Sciatic nerve (tissue), 2 donors: ENCODE results near the gene STKLD1. TPM values are rescaled to one million over a fixed set of nuclear protein-coding genes. Genes with fewer than 3 reads are reported as not detected.
A peak's percentile ranks its signal among the peaks of the same experiment; 100 is the strongest.

Source experiments
- ATAC-seq: fragments of 200-7000 bp; cut with Tn5 transposase; one replicate; pipeline ENCODE4 v1.9.1; 2020; ENCODE audit warnings: mild to moderate bottlenecking, moderate library complexity
- DNase-seq: peaks from one replicate; pipeline ENCODE4 v3.0.0-alpha.2; 2020; ENCODE audit warnings: low spot score
- intact Hi-C: fragments of 100-400 bp; cut with DNase I; formaldehyde crosslinking; loops from one replicate; pipeline ENCODE4 v1.14.2; 2022
- total RNA-seq: library from RNA; stranded (reverse); fragmentation: NEBNext Ultra II Directional; extraction: Animal tissue kit (Norgen Biotek cat#: 25700); gene quantifications from one replicate; pipeline ENCODE4 v1.2.1, GENCODE V29; 2021
- donor health status: DM: no; HTN: no; CAD: no.
- donor health status: DM: no; HTN: no; CAD: no.

Gene STKLD1
- total RNA-seq, 1 donor from 2014 or later: 2.6 TPM

- ATAC-seq: no peak
- no peak for DNase-seq
- intact Hi-C loops: no loop called here
Observed at GRCh38 chr9:133400292-133400691, 24.1 kb downstream of the STKLD1 start.

- ATAC-seq (no peak), DNase-seq (no peak)
- intact Hi-C loops: no loop called here
Observed at GRCh38 chr9:133401588-133401987, 25.4 kb downstream of the STKLD1 start.

GRCh38 chr9:133402689-133403088 is 26.5 kb downstream of the STKLD1 start:
- intact Hi-C loops: no loop called here
- no peak for DNase-seq
- ATAC-seq: no peak

- DNase-seq (no peak), ATAC-seq (no peak)
- intact Hi-C loops: no loop called here
Observed at GRCh38 chr9:133403766-133404453, 27.7 kb downstream of the STKLD1 start.

- no peak for DNase-seq
- no peak for ATAC-seq
- intact Hi-C loops: no loop called here
Observed at GRCh38 chr9:133404454-133405002, 28.4 kb downstream of the STKLD1 start.

- no peak for ATAC-seq
Observed at GRCh38 chr9:133405508-133406438, 29.6 kb downstream of the STKLD1 start.

GRCh38 chr9:133406480-133407307 is 30.5 kb downstream of the STKLD1 start:
- DNase-seq (peak; percentile 84), ATAC-seq (peak; percentile 84)
- intact Hi-C loops: no loop called here

More at GRCh38 chr9:133405508-133406438, 29.6 kb downstream of the STKLD1 start:
- no peak for DNase-seq
- intact Hi-C loops: no loop called here

GRCh38 chr9:133408042-133408441 is 31.9 kb downstream of the STKLD1 start:
- ATAC-seq (no peak), DNase-seq (no peak)
- intact Hi-C loops: no loop called here

GRCh38 chr9:133415170-133415569 is 39.0 kb downstream of the STKLD1 start:
- ATAC-seq: no peak
- intact Hi-C loops: no loop called here
- no peak for DNase-seq

- ATAC-seq (peak; percentile 96), DNase-seq (peak; percentile 85)
- intact Hi-C loops: no loop called here
Observed at GRCh38 chr9:133417541-133418461, 41.6 kb downstream of the STKLD1 start, which contains the start of gene REXO4. Gene REXO4 (minus strand): TSS chr9:133418010. CDS start chr9:133417844, 166 bp downstream.

- ATAC-seq (no peak), DNase-seq (no peak)
- intact Hi-C loops: no loop called here
Observed at GRCh38 chr9:133419005-133419404, 42.8 kb downstream of the STKLD1 start.

GRCh38 chr9:133420392-133420827 is 44.2 kb downstream of the STKLD1 start:
- intact Hi-C loops: no loop called here
- DNase-seq: no peak
- ATAC-seq: no peak

GRCh38 chr9:133421615-133422542 is 45.7 kb downstream of the STKLD1 start, which contains the start of gene ADAMTS13:
Gene ADAMTS13 (plus strand): TSS chr9:133422367. CDS start chr9:133422444, 77 bp downstream.
- intact Hi-C loops: no loop called here
- ATAC-seq: no peak
- DNase-seq: no peak

GRCh38 chr9:133423216-133423615 is 47.0 kb downstream of the STKLD1 start:
- ATAC-seq (no peak), DNase-seq (no peak)
- intact Hi-C loops: no loop called here

GRCh38 chr9:133424187-133424586 is 48.0 kb downstream of the STKLD1 start:
- intact Hi-C loops: no loop called here
- ATAC-seq: no peak
- no peak for DNase-seq

- ATAC-seq (no peak), DNase-seq (no peak)
- intact Hi-C loops: no loop called here
Observed at GRCh38 chr9:133425049-133425632, 49.0 kb downstream of the STKLD1 start.
